GM12873 (cell line): Measurements from ENCODE around the gene NR1I3.

Source experiments
- CTCF ChIP-seq: IDR thresholded peaks from 2 replicates; pipeline ENCODE4 v1.5.1; 2012; ENCODE audit warnings: low read depth, mild to moderate bottlenecking, moderate library complexity, low read length, control low read depth; ENCODE audit not compliant: insufficient read depth; ENCODE audit errors: missing control alignments

NR1I3 gene

GRCh38 chr1:161259345-161259702 is 21.3 kb upstream of the NR1I3 start:
- no peak for TF ChIP-seq CTCF

GRCh38 chr1:161258439-161259344 is 20.7 kb upstream of the NR1I3 start, which contains the start of gene PCP4L1:
PCP4L1 (plus strand) TSS chr1:161258745; CDS start chr1:161258975, 230 bp downstream.
- no peak for TF ChIP-seq CTCF

GRCh38 chr1:161251579-161251978 is 13.6 kb upstream of the NR1I3 start:
- no peak for TF ChIP-seq CTCF

- TF ChIP-seq CTCF: no peak
Observed at GRCh38 chr1:161250829-161251228, 12.8 kb upstream of the NR1I3 start.

GRCh38 chr1:161244888-161245287 is 6.9 kb upstream of the NR1I3 start:
- TF ChIP-seq CTCF: no peak

GRCh38 chr1:161242313-161242712 is 4.3 kb upstream of the NR1I3 start:
- TF ChIP-seq CTCF: no peak

DNA sequence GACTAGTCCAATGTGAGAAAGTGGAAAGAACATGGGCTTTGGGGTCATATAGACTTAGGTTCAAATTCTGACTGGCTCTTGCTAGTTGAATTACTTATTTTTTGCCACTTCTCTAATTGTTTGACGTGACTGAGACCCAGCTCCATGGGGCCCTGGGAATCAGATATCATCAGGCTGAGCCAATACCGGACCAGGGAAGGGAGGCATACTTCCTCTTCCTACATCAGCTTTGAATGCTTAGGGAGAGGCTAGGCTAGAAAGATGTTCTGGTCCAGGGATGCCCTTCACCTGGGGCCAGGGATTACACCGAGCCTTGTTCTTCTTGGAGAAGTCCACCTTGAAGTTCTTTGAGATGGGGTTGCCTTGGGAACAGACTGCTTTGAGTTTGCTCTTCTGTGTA is 3.7 kb upstream of the NR1I3 start:
- no peak for TF ChIP-seq CTCF
